HG03457 (cell line): ENCODE measurements around the gene AKR7A3.
"Not testable (repeated sequence)": the region's sequence is repeated elsewhere in the genome, so short reads cannot be mapped to it uniquely, and the experiment has no call there.

Experiments
- ATAC-seq: cut with Tn5 transposase; IDR thresholded peaks from one replicate; pipeline ENCODE4 v1.9.1; 2021; ENCODE audit warnings: moderate number of reproducible peaks; ENCODE audit not compliant: unreplicated experiment

The AKR7A3 gene

GRCh38 chr1:19288324-19289241, at the start of gene AKR7A3:
Gene AKR7A3 (minus strand): TSS chr1:19288770. CDS start chr1:19288709, 61 bp downstream.
- ATAC-seq: not testable (repeated sequence)

- ATAC-seq: no peak
These were observed 49.8 kb upstream of the AKR7A3 start for GRCh38 chr1:19338323-19338762.

- ATAC-seq: no peak
These were observed 48.7 kb upstream of the AKR7A3 start for GRCh38 chr1:19337289-19337688.

- ATAC-seq: no peak
These were observed 48.0 kb upstream of the AKR7A3 start for GRCh38 chr1:19336543-19336942.

- ATAC-seq: no peak
These were observed 45.2 kb upstream of the AKR7A3 start for GRCh38 chr1:19333587-19334354.

- ATAC-seq: no peak
These were observed 44.3 kb upstream of the AKR7A3 start for GRCh38 chr1:19332832-19333231.

GRCh38 chr1:19331262-19331878, 42.8 kb upstream of the AKR7A3 start:
- ATAC-seq: no peak

- ATAC-seq: no peak
These were observed 42.0 kb upstream of the AKR7A3 start for GRCh38 chr1:19330449-19331135.

- ATAC-seq: no peak
These were observed 41.0 kb upstream of the AKR7A3 start for GRCh38 chr1:19329611-19330010.

- no peak for ATAC-seq
These were observed 40.6 kb upstream of the AKR7A3 start for GRCh38 chr1:19329188-19329587.

- ATAC-seq: no peak
These were observed 39.9 kb upstream of the AKR7A3 start for GRCh38 chr1:19328486-19328885.

- no peak for ATAC-seq
These were observed 39.2 kb upstream of the AKR7A3 start for GRCh38 chr1:19327736-19328135.

GRCh38 chr1:19327301-19327700, 38.7 kb upstream of the AKR7A3 start:
- no peak for ATAC-seq

- ATAC-seq: no peak
These were observed 38.1 kb upstream of the AKR7A3 start for GRCh38 chr1:19326748-19327065.

- no peak for ATAC-seq
These were observed 37.6 kb upstream of the AKR7A3 start for GRCh38 chr1:19325958-19326747.

- ATAC-seq: no peak
These were observed 36.9 kb upstream of the AKR7A3 start for GRCh38 chr1:19325368-19325957.

- ATAC-seq: no peak
These were observed 36.1 kb upstream of the AKR7A3 start for GRCh38 chr1:19324665-19324990.

GRCh38 chr1:19323987-19324664, 35.6 kb upstream of the AKR7A3 start:
- ATAC-seq: no peak

GRCh38 chr1:19322481-19322880, 33.9 kb upstream of the AKR7A3 start:
- ATAC-seq: no peak
